ENCODE results near the gene CSF1R.
"Not testable (repeated sequence)": the region's sequence is repeated elsewhere in the genome, so short reads cannot be mapped to it uniquely, and the experiment has no call there.

CSF1R gene

DNA sequence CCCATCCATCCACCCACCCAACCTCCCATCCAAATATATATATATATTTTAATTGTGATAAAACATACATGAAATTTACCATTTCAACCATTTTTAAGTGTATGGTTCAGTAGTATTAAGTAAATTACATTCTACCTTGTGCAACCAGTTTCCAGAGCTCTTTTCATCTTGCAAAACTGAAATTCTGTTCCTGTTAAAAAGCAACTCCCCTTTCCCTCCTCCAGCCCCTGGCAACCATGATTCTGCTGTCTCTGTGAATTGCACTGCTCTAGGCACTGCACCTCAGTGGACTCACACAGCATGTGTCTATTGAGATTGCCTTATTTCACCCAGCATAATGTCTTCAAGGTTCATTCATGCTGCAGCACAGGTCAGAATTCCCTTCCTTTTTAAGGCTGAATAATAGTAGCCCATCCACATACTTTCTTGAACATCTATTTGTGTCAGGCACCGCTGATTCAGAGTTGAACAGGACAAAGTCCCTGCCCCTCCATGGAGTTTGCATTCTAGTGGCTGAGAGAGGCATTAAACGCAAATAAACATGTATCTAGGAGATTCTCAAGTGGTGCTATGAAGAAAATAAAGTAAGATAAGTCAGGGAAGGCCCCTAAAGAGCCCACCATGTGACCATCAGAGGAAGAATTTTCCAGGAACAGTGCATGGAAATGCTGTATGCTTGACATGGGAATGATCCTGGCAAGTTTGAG, 24.0 kb downstream of the CSF1R start:
- Histone ChIP-seq H3K4me3 (no peak overlapping the region), H3K27ac (peak overlapping the region in 1 of 21 experiments; percentile 0)

DNA sequence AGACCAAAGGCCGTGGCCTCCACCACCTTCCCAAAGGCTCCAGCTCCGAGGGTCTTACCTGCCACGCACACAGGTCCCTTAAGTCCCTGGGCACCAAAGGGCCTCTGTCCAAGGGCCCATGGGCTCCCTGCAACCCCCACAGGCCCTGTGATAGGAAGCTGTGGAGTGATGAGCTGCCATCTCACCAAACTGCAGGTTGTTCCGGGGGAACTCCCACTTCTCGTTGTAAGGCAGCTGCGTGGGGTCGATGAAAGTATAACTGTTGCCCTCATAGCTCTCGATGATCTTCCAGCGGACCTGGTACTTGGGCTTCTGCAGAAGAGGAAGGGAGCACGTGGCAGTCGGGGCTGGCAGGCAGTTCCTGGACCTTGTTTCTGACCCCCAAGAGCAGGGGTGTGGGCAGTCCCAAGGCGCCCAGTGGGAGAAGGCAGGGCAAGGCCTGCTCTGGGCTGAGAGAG, 24.8 kb downstream of the CSF1R start:
- no peak overlapping the region for H3K4me3 ChIP-seq
- no peak overlapping the region for H3K27ac ChIP-seq

DNA sequence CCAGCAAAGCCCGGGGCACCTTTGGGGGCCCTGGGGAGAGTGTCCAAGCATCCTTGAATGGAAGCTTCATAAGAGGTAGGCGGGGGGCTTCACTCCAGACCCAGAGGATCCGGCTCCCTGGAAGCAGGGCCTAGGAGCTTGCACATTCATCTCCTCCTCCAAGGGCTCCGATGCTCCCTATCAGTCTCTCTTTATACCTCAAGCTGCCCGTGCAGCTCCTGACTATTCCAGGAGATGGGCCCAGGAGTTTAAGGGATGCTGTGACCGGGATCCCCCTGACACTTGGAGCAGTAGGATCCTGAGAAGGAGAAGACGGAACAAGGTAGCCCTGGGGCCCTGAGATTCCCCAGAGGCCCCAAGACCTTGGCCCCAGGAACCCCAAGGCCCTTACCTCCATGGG, 25.9 kb downstream of the CSF1R start:
- Histone ChIP-seq H3K27ac (no peak overlapping the region), H3K4me3 (no peak overlapping the region)

DNA sequence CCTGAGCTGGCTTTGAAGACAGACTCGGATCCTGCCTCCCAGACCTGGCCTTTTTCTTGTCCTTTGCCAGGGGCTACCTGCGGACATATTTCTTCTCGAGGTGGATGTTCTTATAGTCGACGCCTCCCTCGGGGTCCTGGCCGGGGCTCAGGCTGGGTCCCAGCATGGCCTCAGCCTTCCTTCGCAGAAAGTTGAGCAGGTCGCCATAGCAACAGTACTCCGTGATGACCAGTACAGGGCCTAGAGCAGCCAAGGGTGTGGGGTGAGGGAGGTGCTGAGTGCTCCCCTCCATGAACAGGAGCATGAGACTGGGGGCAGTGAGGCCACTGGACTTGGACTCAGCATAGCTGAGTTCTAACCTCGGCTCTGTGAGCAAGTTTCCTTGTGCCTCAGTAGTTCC, 26.7 kb downstream of the CSF1R start:
- Histone ChIP-seq H3K27ac (peak overlapping the region in 1 of 21 experiments; percentile 70), H3K4me3 (no peak overlapping the region)

DNA sequence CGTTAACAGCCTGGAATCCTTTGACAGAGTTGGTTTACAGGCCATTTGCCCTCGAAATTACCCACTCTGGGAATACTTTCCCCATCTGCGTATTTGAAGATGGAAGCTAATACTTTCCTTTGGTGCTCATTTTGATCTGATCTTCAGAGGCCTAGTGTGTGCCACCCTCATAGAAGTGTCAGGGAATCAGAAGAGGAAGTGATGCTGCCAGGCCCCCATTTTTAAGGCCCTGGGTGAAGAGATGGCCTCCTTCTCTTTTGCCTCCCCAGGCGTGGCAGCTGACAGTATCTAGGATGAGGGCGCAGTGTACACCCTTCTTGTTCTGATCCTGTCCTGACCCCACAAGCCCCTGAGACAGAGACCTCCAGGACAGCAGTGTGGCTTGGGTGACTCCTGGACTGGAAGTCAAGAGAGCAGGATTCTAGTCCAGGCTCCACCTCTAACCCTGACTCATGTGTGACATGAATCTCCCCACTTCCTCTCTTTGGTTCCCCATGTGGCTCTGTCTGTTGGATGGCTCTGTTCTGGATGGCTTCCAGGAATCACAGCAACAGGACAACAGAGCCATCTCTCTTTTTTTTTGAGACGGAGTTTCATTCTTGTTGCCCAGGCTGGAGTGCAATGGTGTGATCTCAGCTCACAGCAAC, 27.8 kb downstream of the CSF1R start:
- H3K27ac ChIP-seq, result peak overlapping the region in 13 of 21 experiments; percentile 10 to 80 (median 47)
- no peak overlapping the region for H3K4me3 ChIP-seq

DNA sequence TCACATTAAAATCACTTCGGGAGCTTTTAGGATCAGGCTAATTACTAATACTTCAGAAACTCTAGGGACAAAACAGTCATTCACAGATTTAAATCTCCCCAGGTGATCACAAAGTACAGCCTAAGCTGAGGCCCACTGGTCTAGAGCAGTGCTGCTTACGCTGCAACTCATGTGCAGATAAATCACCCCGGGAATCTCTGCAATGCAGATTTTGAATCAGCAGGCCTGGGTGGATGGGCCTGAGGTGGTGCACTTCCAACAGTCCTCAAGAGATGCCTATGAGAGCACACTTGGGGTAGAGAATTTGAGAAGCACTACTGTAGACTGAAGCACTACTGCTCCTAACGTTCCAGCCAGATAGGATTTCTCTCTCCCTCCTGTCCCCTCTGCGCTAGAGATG, 28.4 kb downstream of the CSF1R start:
- Histone ChIP-seq H3K27ac (peak overlapping the region in 13 of 21 experiments; percentile 10 to 70 (median 45)), H3K4me3 (no peak overlapping the region)

DNA sequence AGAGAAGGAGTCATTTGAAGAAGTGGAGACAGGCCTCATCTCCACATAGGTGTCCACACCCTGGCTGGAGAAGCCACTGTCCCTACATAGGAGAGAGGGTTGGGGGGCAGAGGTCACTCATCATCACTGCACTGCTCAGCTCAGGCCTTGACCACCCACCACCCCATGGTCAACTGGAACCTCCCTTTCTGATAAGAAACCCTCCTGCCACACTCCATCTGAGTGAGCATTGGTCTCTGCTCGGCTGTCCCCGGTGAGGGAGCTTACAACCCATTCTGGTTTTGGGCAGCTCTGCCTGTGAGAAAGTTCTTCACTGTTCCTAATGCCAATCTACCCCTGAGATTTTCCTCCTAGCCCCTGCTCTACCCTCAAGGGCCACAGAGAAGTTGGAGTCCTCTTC, 28.8 kb downstream of the CSF1R start:
- peak overlapping the region in 9 of 21 experiments; percentile 10 to 67 (median 26) for H3K27ac ChIP-seq

DNA sequence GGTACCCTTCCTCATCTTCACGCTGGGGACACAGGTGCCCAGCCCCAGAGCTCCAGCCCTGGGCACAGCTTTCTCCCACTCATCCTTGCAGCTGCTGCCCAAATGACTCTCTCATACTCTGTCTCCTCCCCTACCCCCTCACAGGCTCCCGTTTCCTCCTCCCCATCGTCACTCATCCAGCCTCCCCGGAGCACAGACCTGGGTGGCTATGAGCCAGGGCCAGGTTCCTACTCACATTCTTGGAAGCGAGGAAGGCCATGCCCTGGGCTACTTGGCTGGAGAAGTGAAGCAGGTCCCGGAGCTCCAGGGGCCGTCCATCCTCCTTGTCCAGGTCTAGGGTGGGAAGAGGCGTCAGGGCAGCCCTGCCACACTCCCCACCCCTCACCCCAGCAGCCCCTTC, 29.3 kb downstream of the CSF1R start:
- Histone ChIP-seq H3K4me3 (no peak overlapping the region), H3K27ac (peak overlapping the region in 5 of 21 experiments; percentile 16 to 67 (median 33))

More for the DNA sequence above, 28.8 kb downstream of the CSF1R start:
- H3K4me3 ChIP-seq, result no peak overlapping the region

DNA sequence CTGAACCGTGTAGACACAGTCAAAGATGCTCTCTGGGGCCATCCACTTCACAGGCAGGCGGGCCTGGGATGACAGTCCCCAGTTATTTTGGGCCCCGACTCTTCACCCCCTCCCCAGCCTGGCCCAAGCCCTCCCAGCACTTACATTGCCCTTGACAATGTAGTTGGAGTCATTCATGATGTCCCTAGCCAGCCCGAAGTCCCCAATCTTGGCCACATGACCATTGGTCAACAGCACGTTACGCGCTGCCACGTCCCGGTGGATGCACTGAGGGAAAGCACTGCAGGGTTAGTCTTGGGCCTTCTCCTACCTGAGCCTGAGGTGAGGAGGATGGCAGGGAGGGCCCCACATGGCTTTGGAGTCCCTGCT, 30.3 kb downstream of the CSF1R start:
- no peak overlapping the region for H3K4me3 ChIP-seq
- H3K27ac ChIP-seq, result no peak overlapping the region

DNA sequence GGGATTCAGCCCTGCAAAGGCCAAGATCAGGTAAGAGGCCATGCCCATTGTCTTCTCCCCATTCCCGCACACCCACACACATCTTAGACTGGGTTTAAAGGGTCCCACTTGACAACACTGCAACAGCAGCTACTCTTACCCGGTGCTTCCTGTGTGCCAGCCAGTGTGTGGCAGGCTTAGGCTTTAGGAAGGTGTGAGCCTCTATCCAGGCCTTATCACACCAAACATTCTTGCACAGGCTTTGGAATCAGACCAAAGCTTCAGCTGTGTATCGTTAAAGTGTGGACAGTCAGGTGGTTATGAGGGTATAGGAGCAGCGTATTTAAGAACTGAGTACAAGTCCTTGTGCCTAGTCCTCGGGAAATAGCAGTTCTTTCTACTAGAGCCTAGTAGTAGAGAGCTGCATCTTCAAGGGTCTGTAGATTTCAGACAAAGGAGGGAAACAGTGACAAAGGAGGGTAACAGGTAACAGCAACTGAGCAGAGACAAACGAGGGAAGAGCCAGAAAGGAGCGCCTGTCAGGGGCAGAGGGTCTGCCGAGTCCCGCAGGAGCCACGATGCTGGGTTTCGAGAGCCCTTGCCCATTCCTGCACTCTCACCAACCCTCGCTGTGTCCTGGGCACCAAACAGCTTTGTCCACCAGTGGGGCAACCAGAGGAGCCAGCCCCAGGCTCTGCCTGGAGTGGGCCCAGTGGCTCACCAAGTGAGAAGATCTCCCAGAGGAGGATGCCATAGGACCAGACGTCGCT, 30.9 kb downstream of the CSF1R start:
- H3K4me3 ChIP-seq, result no peak overlapping the region
- H3K27ac ChIP-seq, result no peak overlapping the region

DNA sequence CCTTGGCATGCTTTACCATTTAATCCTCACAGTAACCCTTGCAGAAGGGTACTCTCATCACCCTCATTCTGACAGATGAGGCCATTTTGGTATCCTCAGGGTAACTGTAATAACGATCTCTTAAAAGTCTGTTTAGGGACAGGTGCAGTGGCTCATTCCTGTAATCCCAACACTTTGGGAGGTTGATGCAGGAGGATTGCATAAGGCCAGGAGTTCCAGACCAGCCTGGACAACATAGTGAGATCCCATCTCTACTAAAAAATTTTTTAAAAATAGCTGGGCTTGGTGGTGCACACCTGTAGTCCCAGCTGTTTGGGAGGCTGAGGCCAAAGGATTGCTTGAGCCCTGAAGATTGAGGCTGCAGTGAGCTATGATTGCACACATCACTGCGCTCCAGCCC, 31.8 kb downstream of the CSF1R start:
- no peak overlapping the region for H3K27ac ChIP-seq
- no peak overlapping the region for H3K4me3 ChIP-seq

DNA sequence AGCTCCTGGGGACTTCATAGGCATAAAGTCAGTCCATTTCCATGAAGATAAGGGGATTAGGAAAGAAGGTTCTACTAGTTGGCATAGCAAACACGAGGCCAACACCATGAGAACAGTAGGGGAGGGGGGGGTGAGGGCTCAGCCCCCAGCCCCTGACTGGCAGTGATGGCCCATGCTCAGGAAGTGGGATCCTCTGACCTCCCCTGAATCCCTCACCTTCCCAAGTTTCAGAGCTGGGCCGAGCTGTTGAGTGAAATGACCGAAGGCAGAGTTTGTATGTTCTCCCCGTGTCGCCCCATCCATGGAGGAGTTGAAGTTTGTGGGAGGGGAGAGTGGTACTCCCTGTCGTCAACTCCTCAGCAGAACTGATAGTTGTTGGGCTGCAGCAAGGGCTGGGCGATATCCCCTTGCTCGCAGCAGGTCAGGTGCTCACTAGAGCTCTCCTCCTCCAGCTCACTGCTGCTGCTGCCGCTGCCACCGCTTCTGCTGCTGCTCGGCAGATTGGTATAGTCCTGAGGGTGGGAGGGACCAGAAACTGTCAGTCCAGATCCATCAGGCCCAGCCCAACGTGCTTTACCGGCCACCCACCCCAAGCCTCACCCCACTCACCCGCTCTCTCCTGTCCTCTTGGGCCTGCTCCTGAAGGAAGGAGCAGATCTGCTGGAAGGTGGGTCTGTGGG, 32.5 kb downstream of the CSF1R start:
- H3K27ac ChIP-seq, result peak overlapping the region in 8 of 21 experiments; percentile 34 to 65 (median 61)

DNA sequence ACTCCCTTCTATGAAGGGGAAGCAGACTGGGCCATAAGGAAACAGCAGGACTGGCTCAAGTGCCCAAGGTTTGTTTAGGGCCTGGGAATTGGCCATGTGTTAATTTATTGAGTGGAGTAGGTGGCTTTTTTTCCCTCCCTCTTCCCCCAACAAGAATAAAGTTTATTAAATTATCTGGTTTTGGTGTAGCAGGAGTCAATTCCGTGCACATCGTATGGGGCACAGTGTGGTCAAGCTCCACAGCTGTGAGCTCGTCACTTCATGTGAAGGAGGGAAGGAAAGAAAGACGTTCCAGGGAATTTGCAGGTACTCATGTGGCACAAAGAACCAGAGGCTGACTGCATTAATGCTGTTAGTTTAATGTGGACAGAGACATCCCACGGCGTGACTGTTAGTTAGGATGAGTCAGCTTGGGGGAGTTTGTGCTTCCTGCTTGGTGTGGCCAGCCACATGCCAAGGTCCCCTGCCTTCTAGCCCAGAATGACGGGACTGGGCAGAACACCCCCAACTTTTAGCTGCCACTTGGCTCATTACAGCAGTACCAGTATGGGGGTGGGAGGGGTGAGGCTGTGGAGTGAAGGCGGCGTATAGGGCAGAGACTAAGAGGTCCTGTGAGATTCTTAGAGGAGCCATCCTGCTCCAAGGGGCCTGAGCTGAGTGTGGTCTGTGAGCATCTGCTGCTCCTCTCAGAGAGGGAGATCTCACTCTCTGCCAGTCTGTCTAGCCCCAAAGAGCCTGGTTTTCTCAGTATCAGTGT, 33.2 kb downstream of the CSF1R start:
- peak overlapping the region in 9 of 21 experiments; percentile 12 to 65 (median 61) for H3K27ac ChIP-seq

More for the DNA sequence above, 32.5 kb downstream of the CSF1R start:
- no peak overlapping the region for H3K4me3 ChIP-seq

DNA sequence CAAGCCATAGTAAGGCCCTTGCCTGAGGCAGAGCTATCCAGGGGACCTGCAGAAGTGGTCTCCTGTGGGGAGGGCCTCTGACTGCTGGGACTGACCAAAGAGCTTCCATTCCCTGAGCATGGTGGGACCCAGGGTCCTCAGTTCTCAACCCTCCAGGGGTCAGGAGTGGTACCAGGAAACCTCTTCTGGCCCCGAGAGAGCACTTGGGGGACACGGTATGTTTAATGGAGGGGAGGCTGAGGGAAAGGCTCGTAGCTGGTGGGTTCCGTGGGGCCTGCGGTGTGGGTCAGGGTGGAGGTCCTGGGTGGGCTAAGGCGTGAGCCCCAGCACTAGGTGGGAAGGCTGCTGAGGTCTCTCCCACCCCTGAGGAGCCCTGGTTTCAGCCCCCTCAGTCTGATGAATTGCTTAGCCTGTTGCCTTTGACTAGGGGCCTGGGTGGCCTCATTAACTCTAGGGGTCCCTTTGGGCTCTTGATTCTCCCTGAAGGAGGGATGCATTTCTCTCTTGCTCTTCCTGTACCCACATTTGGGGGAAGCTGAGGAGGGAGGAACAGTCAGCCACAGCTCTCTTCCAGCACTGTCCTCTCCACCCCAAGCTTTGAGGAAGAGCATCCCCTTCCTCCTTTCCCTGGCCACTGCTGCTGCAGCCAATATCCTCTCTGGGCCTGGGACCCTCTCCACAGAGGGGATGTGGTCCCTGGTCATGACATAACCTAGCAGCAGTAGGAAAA, 34.0 kb downstream of the CSF1R start:
- Histone ChIP-seq H3K27ac (peak overlapping the region in 9 of 21 experiments; percentile 12 to 64 (median 21)), H3K4me3 (no peak overlapping the region)

More for the DNA sequence above, 33.2 kb downstream of the CSF1R start:
- no peak overlapping the region for H3K4me3 ChIP-seq

DNA sequence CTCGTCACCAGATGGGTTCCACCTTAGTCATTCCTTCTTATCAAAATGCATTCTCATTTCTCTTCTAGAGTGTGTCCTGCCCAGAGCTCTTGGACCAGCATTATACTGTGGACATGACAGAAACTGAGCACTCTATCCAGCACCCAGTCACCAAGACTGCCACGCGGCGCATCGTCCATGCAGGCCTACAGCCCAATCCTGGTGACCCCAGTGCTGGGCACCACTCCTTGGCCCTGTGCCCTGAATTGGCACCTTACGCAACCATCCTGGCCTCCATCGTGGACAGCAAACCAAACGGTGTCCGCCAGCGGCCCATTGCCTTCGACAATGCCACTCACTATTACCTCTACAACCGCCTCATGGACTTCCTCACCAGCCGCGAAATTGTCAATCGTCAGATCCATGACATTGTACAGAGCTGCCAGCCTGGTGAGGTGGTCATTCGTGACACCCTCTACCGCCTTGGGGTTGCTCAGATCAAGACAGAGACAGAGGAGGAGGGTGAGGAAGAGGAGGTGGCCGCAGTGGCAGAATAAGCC, 34.6 kb downstream of the CSF1R start:
- Histone ChIP-seq H3K27ac (peak overlapping the region in 5 of 21 experiments; percentile 15 to 64 (median 60)), H3K4me3 (no peak overlapping the region)

DNA sequence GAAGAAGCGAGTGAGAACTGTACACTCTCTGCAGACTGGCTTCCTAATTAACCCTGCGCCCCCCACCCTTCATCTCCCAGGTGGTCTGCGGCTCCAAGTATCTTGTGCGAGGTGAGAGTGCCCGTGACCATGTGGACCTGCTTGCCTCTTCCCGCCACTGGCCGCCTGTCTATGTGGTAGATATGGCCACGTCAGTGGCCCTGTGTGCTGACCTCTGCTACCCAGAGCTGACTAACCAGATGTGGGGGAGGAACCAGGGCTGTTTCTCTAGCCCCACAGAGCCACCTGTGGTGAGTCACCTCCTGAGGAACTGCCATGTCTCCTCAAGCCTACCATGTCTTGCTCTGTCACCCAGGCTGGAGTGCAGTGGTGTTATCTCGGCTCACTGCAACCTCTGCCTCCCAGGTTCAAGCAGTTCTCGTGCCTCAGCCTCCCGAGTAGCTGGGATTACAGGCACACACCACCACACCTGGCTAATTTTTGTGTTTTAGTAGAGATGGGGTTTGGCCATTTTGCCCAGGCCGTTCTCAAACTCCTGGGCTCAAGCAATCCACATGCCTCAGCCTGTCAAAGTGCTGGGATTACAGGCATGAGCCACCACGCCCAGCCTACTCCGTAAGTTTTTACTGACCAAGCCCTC, 36.1 kb downstream of the CSF1R start:
- H3K4me3 ChIP-seq, result not testable (repeated sequence)
- peak overlapping the region in 1 of 21 experiments; percentile 35 for H3K27ac ChIP-seq

DNA sequence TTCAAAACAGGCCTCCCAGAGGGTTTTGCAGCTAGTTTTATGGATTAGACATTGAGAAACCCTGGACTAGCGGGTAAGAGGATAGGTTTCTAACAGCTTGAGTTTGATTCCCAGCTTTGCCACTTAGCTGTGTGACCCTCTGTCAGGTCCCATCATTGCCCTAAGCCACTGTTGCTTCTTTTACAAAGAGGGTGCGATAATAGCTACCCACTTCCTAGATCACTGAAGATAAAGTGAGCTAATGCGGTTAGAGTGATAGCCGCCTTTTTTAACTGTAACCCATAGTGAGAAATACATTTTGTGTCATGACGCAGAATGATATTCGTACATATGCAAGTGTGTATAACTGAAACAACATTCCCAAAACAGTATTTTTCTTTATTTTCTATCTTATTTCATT, 40.3 kb downstream of the CSF1R start:
- Histone ChIP-seq H3K4me3 (no peak overlapping the region), H3K27ac (no peak overlapping the region)

DNA sequence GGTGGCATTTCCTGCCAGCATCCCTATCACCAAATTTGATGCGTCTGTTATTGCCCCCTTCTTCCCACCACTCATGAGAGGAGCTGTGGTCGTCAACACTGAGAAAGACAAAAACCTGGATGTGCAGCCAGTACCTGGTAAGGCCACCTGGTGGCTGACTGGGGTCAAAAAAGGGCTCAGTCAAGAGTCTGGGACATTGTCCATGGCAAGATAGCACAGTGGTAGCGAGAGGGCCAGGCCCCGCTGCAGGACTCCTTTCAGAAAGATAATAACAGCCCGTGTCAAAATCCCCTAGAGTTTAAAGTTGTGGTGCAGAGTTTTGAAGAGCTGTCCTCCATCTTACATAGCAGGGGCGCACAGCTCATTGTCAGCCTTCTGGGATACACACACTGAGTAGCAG, 40.8 kb downstream of the CSF1R start:
- no peak overlapping the region for H3K4me3 ChIP-seq
- H3K27ac ChIP-seq, result no peak overlapping the region
